Raji (cell line): ENCODE results near the gene GATM.

Experiments
- POLR2A ChIP-seq: IDR thresholded peaks from 2 replicates; pipeline ENCODE4 v1.6.1; 2011; ENCODE audit warnings: low read depth, low read length, control low read depth; ENCODE audit not compliant: insufficient read depth

Gene GATM

DNA sequence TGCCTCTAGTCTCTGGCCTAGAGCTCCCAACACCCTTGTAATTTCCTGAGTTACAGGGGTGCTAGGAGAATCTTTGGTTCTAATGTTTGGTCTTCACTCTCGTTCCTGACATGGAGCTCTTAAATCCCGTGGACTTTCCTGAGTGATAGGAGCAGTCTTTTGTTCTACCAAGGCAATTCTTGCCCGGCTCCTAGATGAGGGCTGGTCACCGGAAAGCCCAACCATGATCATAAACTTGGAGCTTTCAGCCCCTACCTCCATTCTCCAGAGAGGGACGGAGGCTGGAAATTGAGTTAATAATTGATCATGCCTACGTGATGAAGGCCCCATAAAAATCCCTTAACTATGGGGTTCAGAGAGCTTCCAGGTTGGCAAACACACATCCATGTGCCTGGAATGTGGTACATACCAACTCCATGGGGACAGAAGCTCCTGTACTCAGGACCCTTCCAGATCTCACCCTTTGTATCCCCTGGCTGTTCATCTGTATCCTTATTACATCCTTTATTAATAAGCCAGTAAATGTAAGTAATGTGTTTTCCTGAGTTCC lies 18.8 kb upstream of the GATM start:
- no peak for TF ChIP-seq POLR2A

DNA sequence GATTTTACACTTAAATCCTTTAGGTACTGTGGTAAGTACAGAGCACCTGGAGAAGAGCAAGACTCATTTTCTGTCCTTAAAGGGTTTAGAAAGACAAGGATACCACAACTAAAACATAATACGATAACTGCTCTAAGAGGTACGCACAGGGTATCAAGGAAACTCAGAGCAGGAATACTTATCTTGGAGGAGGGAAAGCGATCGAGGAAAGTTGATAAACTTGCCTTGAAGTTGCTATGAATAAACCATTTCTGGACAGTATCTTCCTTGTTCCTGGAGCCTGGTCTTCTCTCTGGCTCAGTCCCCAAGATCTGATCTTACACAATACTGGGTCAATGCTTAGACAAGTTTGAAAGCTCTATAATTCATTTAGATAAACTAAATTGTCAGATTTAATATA lies 17.6 kb upstream of the GATM start:
- no peak for TF ChIP-seq POLR2A

DNA sequence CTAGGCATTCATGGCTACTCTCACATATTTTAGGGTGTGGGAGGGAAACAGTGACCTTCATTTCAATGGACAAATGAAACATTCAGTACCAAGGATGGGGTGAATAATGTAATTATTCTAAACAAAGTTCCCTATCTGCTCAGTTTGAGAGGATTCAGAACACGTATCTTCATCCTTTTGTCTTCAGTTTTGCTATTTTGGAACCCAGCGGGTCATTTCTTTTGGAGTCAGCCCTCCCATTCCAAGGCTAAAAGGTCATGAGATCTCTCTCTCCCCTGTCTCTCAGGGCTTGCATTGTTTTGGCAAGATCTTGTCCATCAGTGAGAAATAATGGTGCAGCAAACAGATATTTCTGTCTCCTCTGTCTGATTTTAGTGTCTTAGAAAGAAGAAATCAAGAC lies 16.3 kb upstream of the GATM start:
- TF ChIP-seq POLR2A: no peak

DNA sequence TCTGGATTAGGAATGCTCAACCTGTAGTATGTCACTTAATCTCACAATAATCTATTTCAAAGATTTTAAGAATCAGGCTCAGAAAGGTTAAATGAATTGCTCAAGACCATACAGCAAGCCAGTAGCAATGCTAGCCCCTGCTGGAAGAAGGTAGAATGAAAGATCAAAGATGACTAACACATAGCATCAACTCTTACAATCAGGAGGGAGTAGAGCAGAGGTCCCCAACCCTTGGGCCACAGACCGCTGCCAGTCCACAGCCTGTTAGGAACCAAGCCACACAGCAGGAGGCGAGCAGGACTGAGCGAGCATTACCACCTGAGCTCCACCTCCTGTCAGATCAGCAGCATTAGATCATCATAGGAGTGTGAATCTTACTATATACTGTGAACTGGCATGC lies 15.5 kb upstream of the GATM start:
- TF ChIP-seq POLR2A: no peak

DNA sequence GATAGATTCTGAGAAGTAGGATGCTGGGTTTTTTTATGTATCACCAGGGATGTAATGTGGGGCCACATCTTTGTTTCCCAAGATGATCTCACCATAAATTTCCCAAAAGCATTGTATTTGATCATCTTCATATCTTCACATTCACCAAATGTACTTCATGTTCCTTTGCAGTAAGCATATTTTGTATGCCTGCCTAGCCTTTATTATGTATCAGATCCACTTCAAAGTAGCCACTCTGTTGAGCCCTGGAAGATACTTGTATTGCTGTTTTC lies 14.2 kb upstream of the GATM start:
- no peak for TF ChIP-seq POLR2A

DNA sequence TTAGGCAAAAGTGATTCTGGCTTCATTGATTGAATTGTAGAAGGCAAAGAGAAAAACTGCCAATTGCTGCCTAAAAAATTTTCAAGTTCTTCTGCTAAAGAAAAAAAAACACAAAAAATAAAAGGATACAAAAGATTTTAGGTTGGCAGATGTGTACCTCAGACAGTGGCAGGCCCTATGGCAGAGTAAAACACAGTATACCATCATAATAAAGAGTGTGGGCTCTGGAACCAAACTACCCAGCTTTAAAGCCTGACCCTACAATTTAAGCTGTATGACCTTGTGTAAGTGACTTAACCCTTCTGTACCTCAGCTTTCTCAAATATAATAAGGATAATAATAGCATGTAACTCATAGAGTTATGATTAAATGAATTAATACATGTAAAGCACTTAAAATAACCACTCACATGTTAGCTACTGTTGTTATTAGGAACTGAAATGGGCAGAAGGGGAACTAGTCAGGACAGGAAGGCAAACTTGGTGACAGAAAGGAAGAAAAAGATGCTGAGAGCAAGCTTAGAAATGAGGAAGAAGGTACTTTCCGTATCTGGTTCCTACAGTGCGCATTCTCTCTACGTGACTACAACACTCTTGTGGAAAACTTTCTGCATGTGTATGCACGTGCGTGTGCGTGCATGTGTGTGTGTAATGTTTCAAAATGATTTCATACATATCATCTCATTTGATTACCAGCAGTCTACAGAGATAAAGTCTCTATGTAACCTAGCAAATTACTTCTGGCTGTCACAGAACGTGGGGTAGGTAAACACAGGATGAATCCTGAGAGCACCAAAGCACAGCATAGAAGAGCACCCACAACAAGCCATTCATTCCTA lies 13.6 kb upstream of the GATM start:
- TF ChIP-seq POLR2A: no peak

DNA sequence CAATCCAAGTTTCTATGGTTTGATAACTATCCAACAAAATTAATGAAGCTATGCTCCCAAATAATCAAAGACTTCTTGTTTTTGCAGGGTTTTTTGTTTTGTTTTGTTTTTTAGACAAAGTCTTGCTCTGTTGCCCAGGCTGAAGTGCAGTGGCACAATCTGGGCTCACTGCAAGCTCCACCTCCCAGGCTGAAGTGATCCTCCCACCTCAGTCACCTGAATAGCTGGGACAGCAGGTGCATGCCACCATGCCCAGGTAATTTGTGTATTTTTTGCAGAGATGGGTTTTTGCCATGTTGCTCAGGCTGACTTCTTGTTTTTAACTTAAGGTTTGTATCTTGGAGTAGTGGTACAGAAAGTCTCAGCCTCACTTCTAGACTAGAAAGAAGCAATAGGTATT lies 11.0 kb upstream of the GATM start:
- no peak for TF ChIP-seq POLR2A

DNA sequence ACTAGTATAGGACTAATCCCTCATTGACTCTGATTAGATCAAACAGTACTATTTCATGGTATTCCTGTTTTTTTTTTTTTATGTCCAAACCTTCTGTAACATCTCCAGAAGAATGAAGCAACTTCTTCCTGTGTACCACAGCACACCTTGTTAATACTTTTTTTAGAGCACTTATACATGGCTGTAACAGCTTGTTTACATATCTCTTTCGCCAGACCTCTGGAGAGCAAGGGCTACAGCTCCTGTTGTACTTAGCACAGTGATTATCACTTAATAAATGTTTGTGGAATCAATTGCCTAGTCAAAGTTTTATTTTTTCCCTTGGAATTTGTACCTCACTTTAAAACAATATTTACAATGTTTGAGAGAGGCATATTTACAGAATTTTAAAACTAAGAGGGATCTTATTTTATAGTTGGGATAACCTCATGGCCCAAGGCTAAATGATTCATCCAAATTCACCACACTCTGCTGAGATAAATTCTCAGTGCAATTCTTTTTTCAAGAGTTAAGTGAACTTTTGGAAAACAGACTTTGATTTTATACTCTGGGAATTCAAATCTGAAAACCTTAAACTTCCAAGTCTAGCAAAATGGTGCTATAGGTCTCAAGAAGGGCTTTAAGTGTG lies 9.2 kb upstream of the GATM start:
- no peak for TF ChIP-seq POLR2A

DNA sequence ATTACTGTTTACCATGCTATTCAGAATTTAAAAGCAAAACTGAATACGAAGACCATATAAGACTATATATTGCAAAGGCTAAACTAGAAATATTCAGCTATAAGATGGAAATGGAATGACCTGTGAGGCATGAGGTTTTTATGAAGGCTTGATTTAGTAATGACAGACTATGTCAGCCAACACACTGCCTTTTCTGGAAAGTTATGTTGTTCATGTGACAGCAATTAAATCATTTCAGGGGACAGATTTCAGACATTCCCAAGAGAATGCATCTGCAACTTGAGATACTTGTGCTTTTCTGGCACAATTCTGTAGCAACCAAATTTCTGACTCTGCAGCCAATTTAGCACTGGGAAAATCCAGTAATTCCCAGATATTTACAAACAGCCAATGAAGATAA lies 8.6 kb upstream of the GATM start:
- TF ChIP-seq POLR2A: no peak

DNA sequence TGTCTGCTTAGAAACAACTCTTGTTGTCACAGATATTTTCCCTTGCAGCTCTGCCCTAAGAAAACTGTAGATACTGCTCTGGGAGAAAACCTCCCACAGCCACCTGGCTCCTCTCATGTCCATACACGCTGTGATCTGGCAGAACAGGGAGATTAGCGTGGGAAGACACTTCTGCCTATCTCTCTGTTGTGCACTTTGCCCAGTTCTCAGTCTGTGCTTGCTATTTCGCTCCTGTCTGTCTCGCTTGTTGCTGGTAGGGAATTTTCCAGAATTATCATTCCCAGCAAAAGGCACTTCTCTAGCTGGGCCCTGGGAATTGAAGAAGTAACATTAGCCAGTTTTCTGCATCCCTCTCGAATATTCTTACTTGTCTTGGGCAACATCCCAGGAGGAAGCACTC lies 8.1 kb upstream of the GATM start:
- TF ChIP-seq POLR2A: no peak

DNA sequence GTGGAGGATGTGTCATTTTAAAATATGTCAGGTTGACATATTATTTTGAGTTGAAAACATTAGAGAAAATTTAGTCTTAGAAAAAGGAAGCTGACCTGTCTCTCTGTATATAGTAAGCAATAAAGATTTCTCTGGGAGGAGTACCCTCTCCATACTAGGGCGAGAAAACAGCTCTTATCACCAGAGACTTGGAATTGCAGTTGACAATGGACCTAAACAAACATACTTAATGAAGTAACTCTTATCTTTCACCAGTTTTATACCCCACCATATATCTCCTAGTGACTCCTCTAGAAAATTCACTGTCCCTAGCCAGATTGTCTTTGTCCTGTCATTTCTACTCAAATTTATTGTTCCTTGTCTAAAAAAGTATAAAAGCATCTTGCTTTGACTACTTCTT lies 7.2 kb upstream of the GATM start:
- TF ChIP-seq POLR2A: no peak

DNA sequence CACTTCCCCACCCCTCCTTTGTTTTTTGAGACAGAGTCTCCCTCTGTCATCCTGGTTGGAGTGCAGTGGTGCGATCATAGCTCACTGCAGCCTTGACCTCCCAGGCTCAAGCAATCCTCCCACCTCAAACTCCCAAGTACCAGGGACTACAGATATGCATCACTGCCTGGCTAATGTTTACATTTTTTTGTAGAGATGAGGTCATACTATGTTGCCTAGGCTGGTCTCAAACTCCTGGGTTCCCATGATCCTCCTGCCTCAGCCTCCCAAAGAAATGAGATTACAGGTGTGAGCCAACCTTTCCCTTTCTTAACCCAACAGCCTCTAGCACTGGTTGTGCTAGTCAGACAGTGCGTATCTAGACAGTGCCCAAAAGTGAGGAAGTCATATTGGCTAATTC lies 6.4 kb upstream of the GATM start:
- no peak for TF ChIP-seq POLR2A

DNA sequence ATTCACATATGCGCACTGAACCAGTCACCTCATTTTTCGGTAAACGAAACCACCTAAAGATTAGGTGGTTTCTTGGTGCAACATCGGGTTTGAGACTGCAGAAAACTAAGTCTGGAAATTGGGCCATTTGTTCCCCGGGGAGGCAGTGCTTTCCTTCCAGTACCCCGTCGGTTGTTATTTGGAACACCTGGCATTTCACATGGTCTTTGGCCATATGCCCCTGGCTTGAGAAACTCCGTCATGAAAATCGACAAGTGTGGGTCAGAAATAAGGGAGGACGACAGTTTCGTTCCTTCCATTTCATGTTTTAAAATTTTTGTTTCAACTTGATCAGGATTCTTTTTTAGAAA lies 544 bp upstream of the GATM start:
- TF ChIP-seq POLR2A: no peak

DNA sequence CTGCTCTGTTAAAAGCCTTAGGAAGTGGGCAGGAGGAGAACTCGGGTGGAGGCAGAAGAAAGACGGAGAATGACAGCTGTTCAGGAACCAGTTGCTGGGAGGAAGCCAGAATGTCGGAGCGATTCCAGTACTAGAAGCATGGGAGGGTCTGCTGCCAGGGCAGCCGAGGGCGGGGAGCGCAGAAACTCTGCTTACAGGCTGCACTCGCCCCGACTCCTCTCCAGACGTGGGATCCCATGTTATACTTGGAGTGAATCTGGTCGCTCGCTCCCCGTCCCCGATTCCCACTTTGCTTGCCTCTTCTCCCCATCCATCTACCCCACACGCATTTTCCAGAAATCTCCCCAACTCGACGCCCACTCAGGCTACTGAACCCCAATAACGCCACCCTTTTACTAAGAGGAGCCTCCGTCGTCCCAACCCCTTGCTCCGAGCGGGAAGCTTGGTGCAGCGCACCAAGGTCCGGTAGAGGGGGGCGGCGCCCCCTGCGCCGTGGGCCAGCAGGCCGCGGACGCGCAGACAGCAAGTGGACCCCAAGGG lies 665 bp downstream of the GATM start:
- TF ChIP-seq POLR2A: no peak

DNA sequence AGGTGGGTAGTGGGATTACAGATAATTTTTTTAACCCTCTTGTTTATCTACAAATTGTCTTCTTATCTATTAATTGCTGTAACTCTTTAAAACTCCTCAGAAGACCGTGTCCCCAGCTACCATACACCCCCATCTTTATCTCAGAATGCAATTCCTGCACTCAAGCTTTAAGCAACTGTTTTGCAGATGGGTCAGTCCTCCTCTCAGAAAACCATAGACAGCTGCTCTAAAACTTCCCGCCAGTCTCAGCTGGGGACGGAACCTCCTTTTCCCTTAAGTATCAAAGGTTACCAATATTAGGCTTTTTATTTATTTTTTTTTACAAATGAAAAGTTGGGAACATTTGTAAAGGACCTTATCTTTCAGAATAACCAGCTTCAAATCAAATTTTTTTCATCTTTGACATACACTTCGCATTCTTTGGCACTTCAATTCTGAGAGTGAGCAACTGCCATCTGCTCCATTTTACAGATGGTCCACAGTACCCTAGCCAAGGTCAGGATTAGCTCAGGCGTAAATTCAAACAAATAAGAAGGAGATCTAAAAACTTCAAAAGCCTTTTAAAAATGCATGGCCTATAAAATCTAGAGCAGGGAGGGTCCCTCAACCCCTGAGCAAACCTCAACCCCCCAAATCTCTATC lies 1.3 kb downstream of the GATM start:
- no peak for TF ChIP-seq POLR2A

DNA sequence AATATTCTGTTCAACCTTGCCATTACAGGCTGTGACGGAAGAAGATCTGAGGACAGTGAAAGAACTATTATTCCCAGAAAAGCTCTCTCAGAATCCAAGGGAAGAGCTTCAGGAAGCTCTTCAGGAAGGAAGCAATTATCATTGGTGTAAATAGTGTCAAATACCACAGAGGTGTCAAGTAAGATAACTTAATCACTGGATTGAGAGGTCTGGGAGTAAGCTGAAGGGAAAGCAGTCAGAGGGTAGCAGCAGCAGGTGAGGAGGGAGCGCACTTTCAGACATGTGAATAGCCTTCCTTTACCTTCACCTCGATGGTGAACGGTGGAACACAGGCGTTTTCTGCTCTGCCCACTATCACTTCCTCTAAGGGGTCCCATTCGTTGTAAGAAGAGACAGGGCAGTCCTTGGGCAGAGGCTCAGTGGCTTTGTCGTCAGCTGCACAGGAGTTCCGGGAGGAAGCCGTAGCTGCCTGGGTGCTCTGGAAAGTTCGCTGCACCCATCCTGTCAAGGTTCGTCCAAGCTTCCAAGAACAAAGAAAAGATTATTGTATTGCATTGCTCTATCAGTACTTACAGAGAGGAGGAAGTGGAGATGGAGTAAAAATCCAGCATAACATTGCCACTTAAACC lies 1.9 kb downstream of the GATM start:
- no peak for TF ChIP-seq POLR2A
